ENCODE measurements around the gene COL11A1.
"Not testable (repeated sequence)": the region's sequence is repeated elsewhere in the genome, so short reads cannot be mapped to it uniquely, and the experiment has no call there.

Gene COL11A1

DNA sequence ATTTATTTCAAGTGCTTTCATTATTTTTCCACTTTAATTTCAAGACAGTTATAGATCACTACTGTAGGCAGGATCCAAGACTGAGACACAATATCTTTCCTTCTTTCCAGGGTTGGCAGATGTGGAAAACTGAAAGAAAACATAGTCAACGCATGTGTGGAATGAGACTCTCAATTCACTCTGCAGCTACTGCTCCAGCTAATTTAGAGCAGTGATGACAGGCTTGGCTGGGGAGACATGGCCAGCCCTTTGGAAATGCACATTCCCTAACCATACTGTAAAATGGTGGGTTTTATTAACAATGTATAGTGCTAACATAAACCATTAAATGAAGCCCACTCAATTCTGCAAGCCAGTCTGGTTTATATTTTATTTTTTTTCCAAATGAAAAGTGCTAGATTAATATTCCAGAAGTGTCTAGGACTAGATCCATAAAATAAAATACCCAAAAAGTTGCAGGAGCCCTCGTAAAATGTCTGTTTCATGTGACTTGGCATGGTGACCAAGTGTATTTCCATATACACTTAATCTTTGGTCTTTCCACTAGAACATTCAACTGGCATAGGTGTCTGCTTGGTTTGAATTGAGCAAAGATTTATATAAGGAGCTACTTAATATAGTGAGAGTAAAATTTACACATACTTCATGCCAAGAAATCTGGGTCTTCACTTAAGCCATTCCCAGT is 32.9 kb downstream of the COL11A1 start:
- DNase-seq: no peak

- DNase-seq: no peak
These were observed 34.1 kb downstream of the COL11A1 start for GRCh38 chr1:103074224-103074623.

DNA sequence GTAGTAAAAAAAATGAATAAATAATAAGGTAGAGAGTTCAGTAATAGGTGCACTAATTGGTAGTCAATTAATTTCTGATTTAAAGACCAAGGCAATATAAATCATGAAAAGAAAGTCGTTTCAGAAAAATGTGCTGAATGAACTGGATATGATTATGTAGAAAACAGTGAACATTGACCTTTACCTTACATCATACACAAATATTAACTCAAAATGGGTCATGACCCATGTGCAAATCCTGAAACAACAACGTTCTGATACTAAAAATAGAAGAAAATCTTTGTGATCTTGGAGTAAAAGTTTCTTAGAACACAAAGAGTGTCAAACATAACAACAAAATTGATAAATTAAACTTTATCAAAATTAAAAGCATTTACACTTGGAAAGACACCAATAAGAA is 39.1 kb downstream of the COL11A1 start:
- DNase-seq: no peak

GRCh38 chr1:103063921-103064320 is 44.4 kb downstream of the COL11A1 start:
- DNase-seq: no peak

GRCh38 chr1:103058391-103058790 is 49.9 kb downstream of the COL11A1 start:
- no peak for DNase-seq

DNA sequence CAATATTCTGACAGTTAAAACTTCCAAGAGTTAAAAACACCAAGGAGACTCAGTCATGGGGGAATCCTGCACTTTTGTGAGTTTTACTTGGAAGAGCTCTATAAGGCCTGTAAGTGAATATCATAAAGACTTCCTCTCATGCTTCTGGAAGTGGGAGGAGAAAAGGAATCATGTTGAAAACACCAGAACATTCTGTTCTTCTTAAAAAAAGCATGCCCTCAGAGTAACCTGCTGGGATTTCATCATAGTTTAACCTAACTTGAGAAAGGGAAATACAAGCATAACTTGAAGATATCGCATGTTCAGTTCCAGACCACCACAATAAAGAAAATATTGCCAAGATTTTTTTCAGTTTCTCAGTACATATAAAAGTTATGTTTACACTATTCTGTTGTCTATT is 51.9 kb downstream of the COL11A1 start:
- no peak for DNase-seq

DNA sequence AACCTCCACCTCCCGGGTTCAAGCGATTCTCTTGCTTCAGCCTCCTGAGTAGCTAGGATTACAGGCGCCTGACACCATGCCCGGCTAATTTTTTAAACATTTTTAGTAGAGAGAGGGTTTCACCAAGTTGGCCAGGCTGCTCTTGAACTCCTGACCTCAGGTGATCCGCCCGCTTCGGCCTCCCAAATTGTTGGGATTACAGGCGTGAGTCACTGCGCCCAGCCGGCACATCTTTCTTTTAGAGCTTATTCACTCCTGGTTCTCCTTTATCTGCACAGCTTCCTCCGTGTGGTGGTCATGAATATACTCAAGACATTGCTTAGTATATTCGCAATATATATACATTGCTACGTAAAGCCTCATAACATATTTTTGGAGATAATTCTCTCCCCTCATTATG is 80.2 kb downstream of the COL11A1 start:
- DNase-seq: not testable (repeated sequence)

DNA sequence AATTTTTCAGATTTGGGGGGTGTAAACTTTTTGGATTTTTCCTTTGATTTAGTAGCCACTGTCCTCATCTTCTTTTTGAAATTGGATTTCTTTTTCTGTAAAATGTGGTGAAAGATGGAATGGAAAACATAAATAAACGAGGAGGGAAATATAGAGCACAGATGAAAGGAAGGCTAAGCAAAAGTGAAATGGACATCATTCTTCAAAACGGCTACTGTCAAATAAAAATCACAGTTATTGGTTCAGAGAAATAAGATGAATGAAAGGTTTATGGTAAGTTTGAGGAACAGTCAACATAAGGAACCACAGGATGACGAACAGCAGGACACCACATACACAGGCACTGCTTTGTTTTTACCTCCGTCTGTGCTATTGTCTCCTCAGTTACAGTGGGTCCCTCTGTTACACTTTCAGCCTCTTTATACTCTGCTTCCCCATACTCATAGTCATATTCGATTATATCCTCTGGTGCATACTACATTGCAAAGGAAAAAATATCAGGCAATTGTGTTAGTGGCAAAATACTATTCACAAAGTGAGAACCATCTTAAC is 82.4 kb downstream of the COL11A1 start:
- no peak for DNase-seq

DNA sequence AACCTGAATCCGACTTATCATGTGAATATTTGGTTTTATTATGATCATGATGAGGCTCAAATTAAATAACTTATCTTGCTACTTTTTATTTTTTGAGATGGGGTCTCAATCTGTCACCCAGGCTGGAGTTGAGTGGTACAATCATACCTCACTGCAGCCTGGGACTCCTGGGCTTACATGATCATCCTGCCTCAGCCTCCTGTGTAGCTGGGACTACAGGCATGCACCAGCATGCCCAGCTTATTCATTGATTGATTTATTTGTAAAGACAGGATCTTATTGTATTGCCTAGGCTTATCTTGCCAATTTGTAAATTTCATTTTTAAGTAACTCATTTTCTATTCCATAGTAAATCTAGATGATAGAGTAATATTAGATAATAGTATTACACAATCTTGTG is 84.3 kb downstream of the COL11A1 start:
- DNase-seq: no peak

- no peak for DNase-seq
These were observed 106.3 kb downstream of the COL11A1 start for GRCh38 chr1:103002005-103002404.

DNA sequence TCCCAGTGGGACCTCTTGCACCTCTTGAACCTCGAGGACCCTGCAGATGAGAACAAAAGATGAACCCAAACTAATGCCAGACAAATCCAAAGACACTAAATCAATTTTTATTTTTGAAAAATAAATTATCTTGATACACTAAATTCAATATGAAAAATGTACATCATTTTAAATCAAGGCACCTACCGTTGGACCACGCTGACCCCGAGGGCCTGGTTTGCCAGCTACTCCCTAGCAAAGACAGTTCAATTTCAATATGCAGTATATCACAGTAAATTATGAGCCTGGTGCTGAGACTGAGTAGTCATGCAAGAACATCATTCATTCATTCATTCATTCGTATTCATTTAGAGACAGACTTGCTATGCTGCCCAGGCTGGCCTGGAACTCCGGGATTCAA is 129.4 kb downstream of the COL11A1 start:
- no peak for DNase-seq

DNA sequence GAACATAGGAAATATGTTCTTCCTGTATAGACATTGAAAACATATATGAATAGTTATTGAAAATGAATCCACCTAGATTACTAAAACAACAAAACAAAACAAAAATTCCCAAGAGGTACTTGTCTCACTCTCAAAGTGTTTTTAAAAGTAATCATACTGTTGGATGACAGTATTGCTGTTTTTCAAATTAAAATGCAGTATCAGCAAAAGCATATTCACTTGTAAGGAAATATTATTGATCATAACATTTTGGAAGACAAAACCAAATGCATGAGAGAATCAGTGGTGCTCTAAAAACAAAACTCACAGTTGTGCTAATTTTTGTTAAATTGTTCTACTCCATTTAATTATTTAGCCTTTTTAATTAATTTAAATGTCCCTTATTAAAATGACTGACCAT is 131.0 kb downstream of the COL11A1 start:
- DNase-seq: no peak

GRCh38 chr1:102970496-102971078 is 137.7 kb downstream of the COL11A1 start:
- no peak for DNase-seq

DNA sequence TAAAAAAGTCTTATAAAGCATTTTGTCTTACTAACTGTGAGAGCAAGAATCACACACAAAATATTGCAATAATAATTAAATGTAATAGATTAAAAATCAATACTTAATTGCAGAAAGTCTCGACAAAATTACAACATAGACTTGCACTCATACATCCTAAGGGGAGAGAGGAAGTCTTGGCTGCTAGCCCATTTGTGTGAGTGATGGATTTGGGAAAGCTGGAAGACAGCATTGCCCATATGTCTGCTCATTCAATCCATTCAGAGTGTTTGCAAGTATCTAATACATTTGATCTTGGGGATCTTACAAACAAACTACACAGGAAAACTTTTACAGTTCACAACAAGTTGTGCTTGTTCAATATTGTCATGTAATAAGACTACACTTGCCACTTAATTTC is 140.5 kb downstream of the COL11A1 start:
- DNase-seq: no peak

DNA sequence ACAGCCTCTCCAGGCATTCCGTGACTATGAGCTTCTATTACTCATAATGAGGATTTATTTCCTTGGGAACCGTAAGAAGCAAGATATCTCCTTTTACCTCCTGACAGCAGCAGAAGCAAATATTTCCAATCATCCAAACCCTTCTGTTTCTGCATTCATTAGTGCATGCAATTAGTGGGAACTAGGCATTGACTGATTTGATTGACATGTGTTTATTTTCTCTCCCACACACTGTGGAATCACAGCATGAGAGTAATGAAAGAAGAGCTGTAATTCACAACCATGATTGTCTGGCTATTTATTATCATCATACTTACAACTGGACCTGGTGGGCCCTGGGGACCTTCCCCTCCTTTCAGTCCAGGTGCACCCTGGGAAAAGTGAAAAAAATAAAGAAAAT is 146.8 kb downstream of the COL11A1 start:
- no peak for DNase-seq

DNA sequence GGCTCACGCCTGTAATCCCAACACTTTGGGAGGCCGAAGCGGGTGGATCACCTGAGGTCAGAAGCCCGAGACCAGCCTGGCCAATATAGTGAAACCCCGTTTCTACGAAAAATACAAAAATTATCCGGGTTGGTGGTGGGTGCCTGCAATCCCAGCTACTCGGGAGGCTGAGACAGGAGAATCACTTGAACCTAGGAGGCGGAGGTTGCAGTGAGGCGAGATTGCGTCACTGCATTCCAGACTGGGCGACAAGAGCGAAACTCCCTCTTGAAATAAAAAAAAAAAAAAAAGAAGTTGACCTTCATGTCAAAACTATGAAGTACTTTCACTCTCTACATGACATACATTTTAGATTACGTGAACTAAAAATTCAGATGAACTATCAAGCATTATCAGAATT is 153.7 kb downstream of the COL11A1 start:
- no peak for DNase-seq

GRCh38 chr1:102952400-102952799 is 155.9 kb downstream of the COL11A1 start:
- no peak for DNase-seq

- no peak for DNase-seq
These were observed 166.0 kb downstream of the COL11A1 start for GRCh38 chr1:102942324-102942723.

- DNase-seq: no peak
These were observed 166.9 kb downstream of the COL11A1 start for GRCh38 chr1:102941366-102941947.

- no peak for DNase-seq
These were observed 170.9 kb downstream of the COL11A1 start for GRCh38 chr1:102937401-102937800.

GRCh38 chr1:102933362-102933761 is 175.0 kb downstream of the COL11A1 start:
- not testable (repeated sequence) for DNase-seq

GRCh38 chr1:102919659-102920058 is 188.7 kb downstream of the COL11A1 start:
- no peak for DNase-seq

GRCh38 chr1:102901996-102902395 is 206.3 kb downstream of the COL11A1 start:
- no peak for DNase-seq

DNA sequence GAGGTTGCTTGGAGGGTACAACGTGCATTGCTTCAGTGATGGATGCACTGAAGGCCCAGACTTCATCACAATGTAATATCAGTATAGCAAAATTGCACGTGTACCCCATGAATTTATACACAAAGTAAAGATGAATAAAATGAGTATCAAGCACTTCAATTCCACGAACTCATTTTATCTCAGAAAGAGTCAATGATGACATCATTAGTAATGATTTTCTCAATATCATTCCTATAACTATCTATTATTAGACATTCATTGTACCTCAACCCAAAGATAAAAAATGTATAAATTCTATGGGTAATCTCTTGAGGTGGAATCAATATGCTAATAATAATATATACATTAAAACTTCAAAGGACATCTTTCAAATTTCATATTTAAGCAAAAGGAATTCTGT is 208.4 kb downstream of the COL11A1 start:
- DNase-seq: no peak
